GM06990 (cell line): ENCODE results near the gene CRKL.
A peak's percentile ranks its signal among the peaks of the same experiment; 100 is the strongest.

Source experiments
- DNase-seq: peaks from one replicate; pipeline ENCODE4 v3.0.0-alpha.2; 2011; ENCODE audit not compliant: insufficient read length; ENCODE audit errors: extremely low read depth
- H3K27me3 ChIP-seq: replicated peaks from 2 replicates; pipeline ENCODE4 v1.6.0; 2011; ENCODE audit warnings: low read length; ENCODE audit not compliant: control insufficient read depth, insufficient read depth
- H3K36me3 ChIP-seq: 2 replicates; pipeline ENCODE4 v1.5.1; 2011; ENCODE audit warnings: low read length; ENCODE audit not compliant: control insufficient read depth, insufficient read depth
- H3K4me3 ChIP-seq: replicated peaks from 2 replicates; pipeline ENCODE4 v1.5.1; 2011; ENCODE audit warnings: low read depth, mild to moderate bottlenecking, control low read depth, low read length
- CTCF ChIP-seq: IDR thresholded peaks from 2 replicates; pipeline ENCODE4 v1.5.1; 2011; ENCODE audit warnings: low read length, control low read depth, mild to moderate bottlenecking, inconsistent platforms; ENCODE audit not compliant: insufficient read depth, poor library complexity, severe bottlenecking

The CRKL gene

DNA sequence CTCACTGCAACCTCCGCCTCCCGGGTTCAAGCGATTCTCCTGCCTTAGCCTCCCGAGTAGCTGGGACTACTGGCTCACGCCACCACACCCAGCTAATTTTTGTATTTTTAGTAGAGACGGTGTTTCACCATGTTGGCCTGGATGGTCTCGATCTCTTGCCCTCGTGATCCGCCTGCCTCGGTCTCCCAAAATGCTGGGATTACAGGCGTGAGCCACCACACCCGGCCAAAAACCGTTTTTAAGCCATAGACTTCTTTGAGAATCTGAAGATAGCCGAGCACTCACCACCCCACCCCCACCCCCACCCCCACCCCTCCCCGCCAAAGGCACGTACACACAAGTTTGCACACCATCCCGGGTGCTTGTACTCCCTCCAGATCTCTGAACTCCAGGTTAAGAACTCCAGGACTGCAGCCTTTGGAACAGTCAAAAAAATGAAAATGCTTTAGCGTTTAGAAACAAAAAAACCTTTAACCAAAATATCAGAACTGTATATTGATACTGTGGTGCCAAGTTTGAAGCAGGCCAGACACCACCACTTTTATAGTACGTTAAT is 1.5 kb downstream of the CRKL start:
- TF ChIP-seq CTCF, result no peak
- no peak for DNase-seq
- Histone ChIP-seq H3K36me3 (no peaks in the 10 kb centered on the region), H3K4me3 (peak overlapping the region; percentile 93), H3K27me3 (no peaks in the 10 kb centered on the region)

- peak overlapping the region; percentile 93 for H3K4me3 ChIP-seq
- no peak for TF ChIP-seq CTCF
- DNase-seq, result no peak
- H3K36me3 ChIP-seq, result no peaks in the 10 kb centered on the region
- H3K27me3 ChIP-seq, result no peaks in the 10 kb centered on the region
Measured at GRCh38 chr22:20919718-20920117, 2.5 kb downstream of the CRKL start.

GRCh38 chr22:20920881-20921203 is 3.6 kb downstream of the CRKL start:
- no peaks in the 10 kb centered on the region for H3K36me3 ChIP-seq
- H3K4me3 ChIP-seq, result peak overlapping the region; percentile 93
- no peaks in the 10 kb centered on the region for H3K27me3 ChIP-seq
- TF ChIP-seq CTCF, result no peak
- no peak for DNase-seq

- DNase-seq, result no peak
- Histone ChIP-seq H3K4me3 (no peak overlapping the region), H3K36me3 (no peaks in the 10 kb centered on the region; the same call in 1 of the 2 replicates), H3K27me3 (no peaks in the 10 kb centered on the region)
- TF ChIP-seq CTCF, result no peak
Measured at GRCh38 chr22:20922141-20922751, 5.0 kb downstream of the CRKL start.

- DNase-seq, result no peak
- TF ChIP-seq CTCF, result no peak
- H3K4me3 ChIP-seq, result no peak overlapping the region
- H3K36me3 ChIP-seq, result no peaks in the 10 kb centered on the region; the same call in 1 of the 2 replicates
- no peaks in the 10 kb centered on the region for H3K27me3 ChIP-seq
Measured at GRCh38 chr22:20926243-20926642, 9.0 kb downstream of the CRKL start.
